Measurements from ENCODE around the gene FAM120A. TPM values are rescaled to one million over a fixed set of nuclear protein-coding genes. Genes with fewer than 3 reads are reported as not detected.
A peak's percentile ranks its signal among the peaks of the same experiment; 100 is the strongest.

FAM120A gene
- total RNA-seq, 2 donors from 2014 or later, result 87.1 to 151 TPM

GRCh38 chr9:93587284-93587650, 135.8 kb downstream of the FAM120A start:
- H3K27me3 Mint-ChIP-seq, result no peaks in the 10 kb centered on the region
- H3K4me1 Mint-ChIP-seq, result peaks cover 23% of the 10 kb centered on the region
- no peaks in the 10 kb centered on the region for H3K36me3 Mint-ChIP-seq (ENCODE audit: low read depth)
- H3K9me3 Mint-ChIP-seq, result peaks cover 4% of the 10 kb centered on the region
- ATAC-seq (replicated peaks), result no peak
- peak overlapping the region; percentile 85 for H3K27ac Mint-ChIP-seq
- no peak overlapping the region for H3K4me3 Mint-ChIP-seq

GRCh38 chr9:93587651-93588347, 136.3 kb downstream of the FAM120A start:
- Mint-ChIP-seq H3K9me3 (peaks cover 4% of the 10 kb centered on the region), H3K27ac (peak overlapping the region; percentile 85), H3K36me3 (ENCODE audit: low read depth) (no peaks in the 10 kb centered on the region), H3K27me3 (no peaks in the 10 kb centered on the region), H3K4me1 (peaks cover 23% of the 10 kb centered on the region), H3K4me3 (no peak overlapping the region)
- no peak for ATAC-seq (replicated peaks)

GRCh38 chr9:93588641-93589609, 137.4 kb downstream of the FAM120A start:
- Mint-ChIP-seq H3K9me3 (peaks cover 4% of the 10 kb centered on the region), H3K27me3 (no peaks in the 10 kb centered on the region), H3K27ac (peak overlapping the region; percentile 58), H3K36me3 (ENCODE audit: low read depth) (no peaks in the 10 kb centered on the region), H3K4me3 (no peak overlapping the region), H3K4me1 (peaks cover 23% of the 10 kb centered on the region)
- ATAC-seq (replicated peaks), result no peak

GRCh38 chr9:93589688-93590087, 138.2 kb downstream of the FAM120A start:
- Mint-ChIP-seq H3K27me3 (no peaks in the 10 kb centered on the region), H3K27ac (peak overlapping the region; percentile 58), H3K4me3 (peak overlapping the region; percentile 3), H3K4me1 (peaks cover 23% of the 10 kb centered on the region), H3K36me3 (ENCODE audit: low read depth) (no peaks in the 10 kb centered on the region), H3K9me3 (no peaks in the 10 kb centered on the region)
- no peak for ATAC-seq (replicated peaks)

- Mint-ChIP-seq H3K4me3 (no peak overlapping the region), H3K27ac (peak overlapping the region; percentile 61), H3K27me3 (no peaks in the 10 kb centered on the region), H3K4me1 (peaks cover 24% of the 10 kb centered on the region), H3K36me3 (ENCODE audit: low read depth) (no peaks in the 10 kb centered on the region), H3K9me3 (no peaks in the 10 kb centered on the region)
- ATAC-seq (replicated peaks), result no peak
Observed at GRCh38 chr9:93590609-93591234, 139.2 kb downstream of the FAM120A start.

- Mint-ChIP-seq H3K9me3 (no peaks in the 10 kb centered on the region), H3K27ac (peak overlapping the region; percentile 61), H3K4me1 (peaks cover 31% of the 10 kb centered on the region), H3K4me3 (no peak overlapping the region), H3K36me3 (ENCODE audit: low read depth) (no peaks in the 10 kb centered on the region), H3K27me3 (no peaks in the 10 kb centered on the region)
- ATAC-seq (replicated peaks), result no peak
Observed at GRCh38 chr9:93591301-93592007, 140.0 kb downstream of the FAM120A start.

GRCh38 chr9:93592008-93592642, 140.6 kb downstream of the FAM120A start:
- Mint-ChIP-seq H3K9me3 (no peaks in the 10 kb centered on the region), H3K27me3 (no peaks in the 10 kb centered on the region), H3K27ac (peak overlapping the region; percentile 54), H3K4me3 (no peak overlapping the region), H3K4me1 (peaks cover 24% of the 10 kb centered on the region), H3K36me3 (ENCODE audit: low read depth) (no peaks in the 10 kb centered on the region)
- ATAC-seq (replicated peaks), result no peak

GRCh38 chr9:93592643-93593021, 141.1 kb downstream of the FAM120A start:
- Mint-ChIP-seq H3K4me1 (peaks cover 23% of the 10 kb centered on the region), H3K27me3 (no peaks in the 10 kb centered on the region), H3K4me3 (no peak overlapping the region), H3K36me3 (ENCODE audit: low read depth) (no peaks in the 10 kb centered on the region), H3K27ac (peak overlapping the region; percentile 54), H3K9me3 (no peaks in the 10 kb centered on the region)
- ATAC-seq (replicated peaks), result no peak

GRCh38 chr9:93593144-93593658, 141.7 kb downstream of the FAM120A start:
- Mint-ChIP-seq H3K27me3 (no peaks in the 10 kb centered on the region), H3K4me1 (peaks cover 19% of the 10 kb centered on the region), H3K9me3 (no peaks in the 10 kb centered on the region), H3K4me3 (no peak overlapping the region), H3K36me3 (ENCODE audit: low read depth) (no peaks in the 10 kb centered on the region), H3K27ac (no peak overlapping the region)
- ATAC-seq (replicated peaks), result no peak

GRCh38 chr9:93594041-93594756, 142.7 kb downstream of the FAM120A start:
- Mint-ChIP-seq H3K36me3 (ENCODE audit: low read depth) (no peaks in the 10 kb centered on the region), H3K27ac (no peak overlapping the region), H3K4me1 (peaks cover 24% of the 10 kb centered on the region), H3K9me3 (no peaks in the 10 kb centered on the region), H3K27me3 (no peaks in the 10 kb centered on the region), H3K4me3 (no peak overlapping the region)
- ATAC-seq (replicated peaks), result no peak

- Mint-ChIP-seq H3K4me3 (no peak overlapping the region), H3K27ac (no peak overlapping the region), H3K36me3 (ENCODE audit: low read depth) (no peaks in the 10 kb centered on the region), H3K4me1 (peaks cover 23% of the 10 kb centered on the region), H3K27me3 (no peaks in the 10 kb centered on the region), H3K9me3 (no peaks in the 10 kb centered on the region)
- no peak for ATAC-seq (replicated peaks)
Observed at GRCh38 chr9:93595461-93595860, 144.0 kb downstream of the FAM120A start.

GRCh38 chr9:93595861-93596365, 144.4 kb downstream of the FAM120A start:
- H3K4me1 Mint-ChIP-seq, result peaks cover 22% of the 10 kb centered on the region
- peak overlapping the region; percentile 58 for H3K27ac Mint-ChIP-seq
- ATAC-seq (replicated peaks), result no peak
- no peaks in the 10 kb centered on the region for H3K27me3 Mint-ChIP-seq
- no peaks in the 10 kb centered on the region for H3K9me3 Mint-ChIP-seq
- H3K4me3 Mint-ChIP-seq, result no peak overlapping the region
- no peaks in the 10 kb centered on the region for H3K36me3 Mint-ChIP-seq (ENCODE audit: low read depth)

- Mint-ChIP-seq H3K27ac (peak overlapping the region; percentile 58), H3K9me3 (no peaks in the 10 kb centered on the region), H3K27me3 (no peaks in the 10 kb centered on the region), H3K36me3 (ENCODE audit: low read depth) (no peaks in the 10 kb centered on the region), H3K4me3 (no peak overlapping the region), H3K4me1 (peaks cover 26% of the 10 kb centered on the region)
- ATAC-seq (replicated peaks), result no peak
Observed at GRCh38 chr9:93596399-93596798, 144.9 kb downstream of the FAM120A start.

Data from activated T-helper 17 cell treated with anti-CD3 and anti-CD28 coated beads, Interleukin-2, amount 50 U/mL, for 72 hours (primary cell).